HG03097 (cell line): ENCODE results near the gene TMEM163.
"Not testable (repeated sequence)": the region's sequence is repeated elsewhere in the genome, so short reads cannot be mapped to it uniquely, and the experiment has no call there.

Source experiments
- ATAC-seq: cut with Tn5 transposase; IDR thresholded peaks from one replicate; pipeline ENCODE4 v1.9.1; 2021; ENCODE audit not compliant: unreplicated experiment, low FRiP score

Gene TMEM163

GRCh38 chr2:134724341-134724740 lies 5.5 kb upstream of the TMEM163 start:
- ATAC-seq = no peak

- not testable (repeated sequence) for ATAC-seq
Observed at GRCh38 chr2:134723742-134724141, 4.9 kb upstream of the TMEM163 start.

GRCh38 chr2:134722728-134723127 lies 3.9 kb upstream of the TMEM163 start:
- ATAC-seq = no peak

- no peak for ATAC-seq
Observed at GRCh38 chr2:134721596-134721995, 2.8 kb upstream of the TMEM163 start.

- ATAC-seq = no peak
Observed at GRCh38 chr2:134718023-134718816, 580 bp downstream of the TMEM163 start.

GRCh38 chr2:134717286-134718022 lies 1.3 kb downstream of the TMEM163 start:
- ATAC-seq = no peak

- no peak for ATAC-seq
Observed at GRCh38 chr2:134716721-134717243, 2.0 kb downstream of the TMEM163 start.

- ATAC-seq = no peak
Observed at GRCh38 chr2:134715932-134716643, 2.7 kb downstream of the TMEM163 start.

- no peak for ATAC-seq
Observed at GRCh38 chr2:134714228-134714627, 4.6 kb downstream of the TMEM163 start.

- no peak for ATAC-seq
Observed at GRCh38 chr2:134713606-134714005, 5.2 kb downstream of the TMEM163 start.

- ATAC-seq = no peak
Observed at GRCh38 chr2:134713176-134713575, 5.6 kb downstream of the TMEM163 start.

- ATAC-seq = no peak
Observed at GRCh38 chr2:134712736-134713135, 6.1 kb downstream of the TMEM163 start.

- ATAC-seq = no peak
Observed at GRCh38 chr2:134712299-134712698, 6.5 kb downstream of the TMEM163 start.

GRCh38 chr2:134711692-134712091 lies 7.1 kb downstream of the TMEM163 start:
- no peak for ATAC-seq

GRCh38 chr2:134707330-134707676 lies 11.5 kb downstream of the TMEM163 start:
- no peak for ATAC-seq

- no peak for ATAC-seq
Observed at GRCh38 chr2:134706587-134707329, 12.0 kb downstream of the TMEM163 start.

GRCh38 chr2:134705861-134706586 lies 12.8 kb downstream of the TMEM163 start:
- no peak for ATAC-seq

- no peak for ATAC-seq
Observed at GRCh38 chr2:134704173-134704572, 14.6 kb downstream of the TMEM163 start.

GRCh38 chr2:134703426-134703825 lies 15.4 kb downstream of the TMEM163 start:
- no peak for ATAC-seq

- ATAC-seq = no peak
Observed at GRCh38 chr2:134700730-134701129, 18.1 kb downstream of the TMEM163 start.
